GM20431 (cell line): Measurements from ENCODE around the gene PSMB11.

Experiments used
- in situ Hi-C: fragments of 300-500 bp; cut with MseI, MboI; formaldehyde crosslinking; loops from one replicate; pipeline ENCODE4 v1.15.0; 2020; ENCODE audit warnings: low sequenced_read_pairs; ENCODE audit not compliant: unreplicated experiment

The PSMB11 gene

GRCh38 chr14:23071921-23072539 lies 30.0 kb downstream of the PSMB11 start:
- in situ Hi-C loops: no loop called here

- in situ Hi-C loops: no loop called here
These were observed 32.9 kb downstream of the PSMB11 start for GRCh38 chr14:23074906-23075305.

GRCh38 chr14:23076785-23077408 lies 34.9 kb downstream of the PSMB11 start:
- in situ Hi-C loops: no loop called here

- in situ Hi-C loops: no loop called here
These were observed 36.0 kb downstream of the PSMB11 start for GRCh38 chr14:23077962-23078361.

- in situ Hi-C loops: no loop called here
These were observed 36.7 kb downstream of the PSMB11 start for GRCh38 chr14:23078692-23079116.

- in situ Hi-C loops: no loop called here
These were observed 37.7 kb downstream of the PSMB11 start for GRCh38 chr14:23079716-23080115.

- in situ Hi-C loops: no loop called here
These were observed 38.5 kb downstream of the PSMB11 start for GRCh38 chr14:23080474-23080873.

GRCh38 chr14:23085458-23085857 lies 43.4 kb downstream of the PSMB11 start:
- in situ Hi-C loops: no loop called here

GRCh38 chr14:23086565-23086964 lies 44.6 kb downstream of the PSMB11 start:
- in situ Hi-C loops: no loop called here

GRCh38 chr14:23089498-23090253 lies 47.7 kb downstream of the PSMB11 start:
- in situ Hi-C loops: no loop called here

GRCh38 chr14:23090254-23090636 lies 48.2 kb downstream of the PSMB11 start:
- in situ Hi-C loops: no loop called here

- in situ Hi-C loops: no loop called here
These were observed 49.5 kb downstream of the PSMB11 start for GRCh38 chr14:23091294-23092225.

- in situ Hi-C loops: no loop called here
These were observed 51.1 kb downstream of the PSMB11 start for GRCh38 chr14:23093104-23093503.

GRCh38 chr14:23093526-23093925 lies 51.5 kb downstream of the PSMB11 start:
- in situ Hi-C loops: no loop called here
